ENCODE measurements around the gene OR56A1. TPM values are rescaled to one million over a fixed set of nuclear protein-coding genes. Genes with fewer than 3 reads are reported as not detected.

Gene OR56A1
- total RNA-seq, 1 donor from 2014 or later, result not detected

GRCh38 chr11:5973530-5973929 is 57.0 kb downstream of the OR56A1 start:
- TF ChIP-seq, protein P1, sequence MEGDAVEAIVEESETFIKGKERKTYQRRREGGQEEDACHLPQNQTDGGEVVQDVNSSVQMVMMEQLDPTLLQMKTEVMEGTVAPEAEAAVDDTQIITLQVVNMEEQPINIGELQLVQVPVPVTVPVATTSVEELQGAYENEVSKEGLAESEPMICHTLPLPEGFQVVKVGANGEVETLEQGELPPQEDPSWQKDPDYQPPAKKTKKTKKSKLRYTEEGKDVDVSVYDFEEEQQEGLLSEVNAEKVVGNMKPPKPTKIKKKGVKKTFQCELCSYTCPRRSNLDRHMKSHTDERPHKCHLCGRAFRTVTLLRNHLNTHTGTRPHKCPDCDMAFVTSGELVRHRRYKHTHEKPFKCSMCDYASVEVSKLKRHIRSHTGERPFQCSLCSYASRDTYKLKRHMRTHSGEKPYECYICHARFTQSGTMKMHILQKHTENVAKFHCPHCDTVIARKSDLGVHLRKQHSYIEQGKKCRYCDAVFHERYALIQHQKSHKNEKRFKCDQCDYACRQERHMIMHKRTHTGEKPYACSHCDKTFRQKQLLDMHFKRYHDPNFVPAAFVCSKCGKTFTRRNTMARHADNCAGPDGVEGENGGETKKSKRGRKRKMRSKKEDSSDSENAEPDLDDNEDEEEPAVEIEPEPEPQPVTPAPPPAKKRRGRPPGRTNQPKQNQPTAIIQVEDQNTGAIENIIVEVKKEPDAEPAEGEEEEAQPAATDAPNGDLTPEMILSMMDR (IDR thresholded peaks at IDR 0.05), result no peak
- Mint-ChIP-seq H3K27me3 (ENCODE audit: unreplicated experiment) (no peaks in the 10 kb centered on the region), H3K4me1 (ENCODE audit: unreplicated experiment) (no peaks in the 10 kb centered on the region), H3K4me3 (ENCODE audit: unreplicated experiment) (no peak overlapping the region), H3K36me3 (ENCODE audit: unreplicated experiment) (no peaks in the 10 kb centered on the region), H3K9me3 (ENCODE audit: unreplicated experiment) (peaks cover 14% of the 10 kb centered on the region), H3K27ac (ENCODE audit: unreplicated experiment) (no peak overlapping the region)
- no peak for DNase-seq (ENCODE audit: extremely low spot score, unreplicated experiment)

Other genes with a start within 250 kb of the OR56A1 start
- not detected in 2 replicates for gene OR52N5, start 247.4 kb downstream of the OR56A1 start, total RNA-seq
- gene OR52N1, start 239.5 kb downstream of the OR56A1 start, total RNA-seq, result not detected in 2 replicates
- gene OR52N2, start 221.8 kb downstream of the OR56A1 start, total RNA-seq, result not detected in 2 replicates
- gene OR52E6, start 188.9 kb downstream of the OR56A1 start, total RNA-seq, result not detected in 2 replicates
- not detected in 2 replicates for gene OR52E8, start 173.1 kb downstream of the OR56A1 start, total RNA-seq
- not detected in 2 replicates for gene OR52E4, start 150.1 kb downstream of the OR56A1 start, total RNA-seq
- gene OR52E5, start 137.6 kb downstream of the OR56A1 start, total RNA-seq, result not detected in 2 replicates
- gene OR56A3, start 88.5 kb downstream of the OR56A1 start, total RNA-seq, result not detected in 2 replicates
- gene OR56A5, start 62.3 kb downstream of the OR56A1 start, total RNA-seq, result not detected in 2 replicates
- not detected in 2 replicates for gene OR52L1, start 43.8 kb downstream of the OR56A1 start, total RNA-seq
- 0.08 and 0.10 TPM in 2 replicates for gene OR56A4, start 23.8 kb downstream of the OR56A1 start, total RNA-seq
- gene OR56B4, start 76.9 kb upstream of the OR56A1 start, total RNA-seq, result not detected in 2 replicates
- not detected in 2 replicates for gene OR52B2, start 139.6 kb upstream of the OR56A1 start, total RNA-seq
- gene OR52W1, start 168.5 kb upstream of the OR56A1 start, total RNA-seq, result not detected in 2 replicates
- not detected in 2 replicates for gene C11orf42, start 174.8 kb upstream of the OR56A1 start, total RNA-seq
- 23.3 and 25.6 TPM in 2 replicates for gene FHIP1B, start 203.9 kb upstream of the OR56A1 start, total RNA-seq
- gene CNGA4, start 208.3 kb upstream of the OR56A1 start, total RNA-seq, result not detected in 2 replicates
- gene CCKBR, start 229.1 kb upstream of the OR56A1 start, total RNA-seq, result not detected in 2 replicates

Data from osteocyte (in vitro differentiated cells).